Measurements from ENCODE around the gene RPS2.

DNA sequence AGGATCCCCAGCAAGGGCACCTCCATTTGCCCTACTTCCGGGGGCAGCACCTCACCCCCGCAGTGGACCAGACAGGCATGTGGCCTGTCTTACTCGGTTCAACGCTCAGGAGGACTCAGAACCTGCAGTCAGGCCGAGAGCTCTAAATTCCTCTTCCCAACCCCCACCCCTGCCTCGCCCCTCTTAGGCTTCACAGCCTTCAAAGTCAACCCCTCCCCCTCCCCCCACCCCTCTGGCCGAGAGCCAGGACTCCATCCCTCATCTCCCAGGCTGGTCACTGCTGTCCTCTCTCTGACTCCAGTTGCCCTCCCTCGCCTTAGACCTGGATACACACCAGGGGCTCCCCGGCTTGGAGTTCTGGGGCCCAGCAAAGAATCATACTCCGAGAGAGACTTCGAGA lies 38.4 kb downstream of the RPS2 start:
- TF ChIP-seq CTCF (IDR thresholded peaks at IDR 0.05; ENCODE audit: poor library complexity), result no peak
- no peak for TF ChIP-seq EZH2 (IDR thresholded peaks at IDR 0.05; ENCODE audit: borderline replicate concordance)
- no peak for TF ChIP-seq EZH2phosphoT487 (IDR thresholded peaks at IDR 0.05; ENCODE audit: low read depth, severe bottlenecking, unreplicated experiment)
